C4-2B (cell line): Measurements from ENCODE around the gene WNK3.

Experiments used
- H3K27ac ChIP-seq: fragments of 450-650 bp; 2 replicates; pipeline ENCODE4 v1.5.1; 2017
- CTCF ChIP-seq: fragments of 450-650 bp; conservative IDR thresholded peaks from 2 replicates; pipeline ENCODE4 v1.5.1; 2017; ENCODE audit warnings: mild to moderate bottlenecking
- ZFX ChIP-seq: fragments of 450-650 bp; IDR thresholded peaks from 2 replicates; pipeline ENCODE4 v1.6.1; 2017

WNK3 gene

GRCh38 chrX:54182194-54182863 lies 175.5 kb downstream of the WNK3 start:
- peak; percentile 63 for TF ChIP-seq ZFX
- no peak for TF ChIP-seq CTCF
- H3K27ac ChIP-seq = peak overlapping the region; percentile 100

DNA sequence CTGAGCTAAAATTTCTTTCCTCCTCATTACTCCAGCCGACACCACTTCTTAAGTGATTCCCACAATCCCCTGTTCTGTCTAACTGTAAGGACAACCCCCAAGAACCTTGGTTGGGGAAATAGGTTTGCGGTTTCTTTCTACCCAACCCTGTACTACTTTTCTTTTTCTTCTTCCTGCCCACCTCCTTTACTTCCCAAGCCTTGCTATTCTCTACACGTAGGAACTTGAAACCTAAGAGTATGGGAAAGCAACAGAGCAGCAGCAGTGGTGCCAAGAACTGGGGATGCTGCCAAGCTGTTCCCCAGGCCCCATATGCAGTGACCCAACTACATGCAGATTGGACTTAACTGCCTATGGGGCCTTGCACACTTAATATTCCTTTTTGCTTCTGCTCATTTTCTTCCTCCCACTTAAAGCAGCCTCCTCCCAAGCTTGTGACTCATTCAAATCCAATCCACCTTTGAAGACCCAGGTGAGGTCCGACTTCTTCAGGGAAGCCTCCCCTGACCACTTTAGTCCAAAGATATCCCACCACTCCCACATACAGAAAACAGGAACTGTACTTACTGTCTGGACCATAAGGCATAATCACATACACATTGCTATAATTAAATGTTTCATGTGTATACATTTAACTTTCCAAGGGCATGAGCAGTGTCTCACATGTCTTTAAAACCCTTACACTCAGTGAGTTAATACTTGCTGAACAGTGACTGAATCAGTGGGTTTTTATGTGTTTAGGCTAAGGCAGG lies 176.5 kb downstream of the WNK3 start:
- H3K27ac ChIP-seq = no peak overlapping the region

GRCh38 chrX:54180403-54180802 lies 177.4 kb downstream of the WNK3 start:
- no peak overlapping the region for H3K27ac ChIP-seq
- TF ChIP-seq ZFX = no peak
- no peak for TF ChIP-seq CTCF

More for the DNA sequence above, 176.5 kb downstream of the WNK3 start:
- TF ChIP-seq ZFX (no peak), CTCF (no peak)

- TF ChIP-seq ZFX (no peak), CTCF (no peak)
- no peak overlapping the region for H3K27ac ChIP-seq
Measured at GRCh38 chrX:54178100-54178940, 179.5 kb downstream of the WNK3 start.

DNA sequence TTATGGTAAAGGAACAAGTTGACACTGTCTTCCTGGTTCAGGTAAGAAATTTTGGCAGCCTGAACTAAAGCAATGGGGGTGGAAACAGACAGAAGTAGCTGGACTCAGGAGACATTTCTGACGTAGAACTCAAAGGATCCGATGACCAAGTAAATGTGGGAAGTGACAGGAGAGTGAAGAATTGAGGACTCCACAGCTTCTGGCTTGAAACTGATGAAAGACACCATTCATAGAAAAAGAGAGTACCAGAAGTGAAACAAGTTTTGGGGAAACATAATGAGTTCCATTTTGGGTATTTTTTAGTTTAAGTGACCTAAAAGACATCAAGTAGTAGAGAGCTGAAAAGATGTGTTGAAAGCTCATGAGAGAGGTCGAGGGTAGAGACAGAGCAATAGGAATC lies 180.5 kb downstream of the WNK3 start:
- no peak overlapping the region for H3K27ac ChIP-seq
- no peak for TF ChIP-seq CTCF
- no peak for TF ChIP-seq ZFX

DNA sequence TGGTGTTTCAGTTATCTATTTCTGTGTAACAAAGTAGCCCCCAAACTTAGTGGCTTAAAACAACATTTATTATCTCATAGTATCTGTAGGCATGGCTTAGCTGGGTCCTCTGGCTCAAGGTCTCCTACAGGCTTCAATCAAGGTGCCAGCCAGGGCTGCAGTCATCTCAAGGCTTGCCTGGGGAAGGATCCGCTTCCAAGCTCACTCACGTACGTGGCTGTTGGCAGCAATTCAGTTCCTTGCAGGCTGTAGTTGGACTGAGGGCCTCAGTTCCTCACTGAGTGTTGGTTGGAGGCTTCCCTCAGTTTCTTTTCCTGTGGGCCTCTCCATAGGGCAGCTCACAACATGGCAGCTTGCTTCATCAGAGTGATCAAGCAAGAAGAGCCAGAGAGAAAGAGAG lies 184.1 kb downstream of the WNK3 start:
- TF ChIP-seq CTCF = no peak
- TF ChIP-seq ZFX = no peak
- no peak overlapping the region for H3K27ac ChIP-seq

DNA sequence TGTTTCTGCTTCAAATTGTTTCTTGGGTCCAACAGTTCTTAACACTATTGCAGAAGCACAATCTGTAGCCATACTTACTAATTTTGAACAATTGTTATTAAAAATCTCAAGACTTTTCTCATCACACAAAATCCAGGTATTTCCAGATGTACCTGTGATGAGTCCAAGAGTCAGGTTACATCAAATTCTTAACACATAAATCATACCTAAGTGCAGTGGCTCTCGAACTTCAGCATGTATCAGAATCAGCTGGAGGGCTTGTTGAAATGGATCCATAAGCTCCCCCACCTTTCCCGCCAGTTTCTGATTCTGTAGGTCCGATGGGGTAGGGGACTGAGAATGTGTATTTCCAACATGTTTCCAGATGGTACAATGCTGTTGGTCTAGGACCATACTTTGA lies 185.4 kb downstream of the WNK3 start:
- H3K27ac ChIP-seq = no peak overlapping the region
- TF ChIP-seq CTCF (no peak), ZFX (no peak)
